Immature natural killer cell (primary cell): ENCODE measurements around the gene FADS6. TPM values are rescaled to one million over a fixed set of nuclear protein-coding genes. Genes with fewer than 3 reads are reported as not detected.

Experiments used
- DNase-seq, 3 donors: peaks; one replicate each; pipeline ENCODE4 v3.0.0; 2022; ENCODE audit warnings: mixed read lengths in 1 of 3
- H3K27ac Mint-ChIP-seq, 6 donors: one replicate each; pipeline ENCODE4 v1.8.0; 2020; ENCODE audit warnings: mixed read lengths in 6 of 6, mild to moderate bottlenecking in 5 of 6, inconsistent platforms in 4 of 6, moderate library complexity in 3 of 6
- H3K27me3 Mint-ChIP-seq, 3 donors: one replicate each; pipeline ENCODE4 v1.8.0; 2020 to 2021; ENCODE audit warnings: low read depth in 3 of 3, mild to moderate bottlenecking in 3 of 3, mixed read lengths in 3 of 3, moderate library complexity in 3 of 3, inconsistent platforms in 1 of 3
- H3K36me3 Mint-ChIP-seq, 3 donors: one replicate each; pipeline ENCODE4 v1.8.0; 2020; ENCODE audit warnings: mixed read lengths in 3 of 3, inconsistent platforms in 2 of 3, mild to moderate bottlenecking in 2 of 3
- H3K4me1 Mint-ChIP-seq, 2 donors: one replicate each; pipeline ENCODE4 v1.8.0; 2020; ENCODE audit warnings: inconsistent platforms in 2 of 2, mild to moderate bottlenecking in 2 of 2, mixed read lengths in 2 of 2, moderate library complexity in 1 of 2
- H3K4me3 Mint-ChIP-seq, 5 donors: one replicate each; pipeline ENCODE4 v1.8.0; 2020; ENCODE audit warnings: mild to moderate bottlenecking in 5 of 5, mixed read lengths in 5 of 5, inconsistent platforms in 3 of 5, moderate library complexity in 3 of 5
- H3K9me3 Mint-ChIP-seq, 6 donors: one replicate each; pipeline ENCODE4 v1.8.0; 2020; ENCODE audit warnings: mild to moderate bottlenecking in 6 of 6, mixed read lengths in 6 of 6, inconsistent platforms in 4 of 6, moderate library complexity in 3 of 6
- polyA plus RNA-seq, 3 donors: library from polyadenylated mRNA; unstranded; fragments of 300-500 nt; fragmentation: Illumina TruSeq; gene quantifications; one replicate each; pipeline ENCODE4 v1.2.3, GENCODE V29; 2021

The FADS6 gene
- polyA plus RNA-seq, 3 donors from 2014 or later: not detected

- DNase-seq: no peak
- Mint-ChIP-seq H3K27ac (no peak within 1 kb of the TSS), H3K27me3 (peaks cover 16 to 29% (median 18%) of the 10 kb centered on the region in 3 donors)
These were observed 31.0 kb upstream of the FADS6 start, which contains the start of gene OTOP2 for GRCh38 chr17:74924250-74924948. OTOP2 (plus strand) TSS chr17:74924273; CDS start chr17:74924633, 360 bp downstream.

GRCh38 chr17:74923538-74924249 lies 30.3 kb upstream of the FADS6 start:
- no peaks in the 10 kb centered on the region for H3K36me3 Mint-ChIP-seq
- peak; percentile 60 to 65 (median 62) for DNase-seq
- H3K9me3 Mint-ChIP-seq: no peaks in the 10 kb centered on the region
- peak overlapping the region; percentile 24 to 71 (median 67) for H3K4me3 Mint-ChIP-seq
- peaks cover 19 to 29% (median 21%) of the 10 kb centered on the region in 3 donors for H3K27me3 Mint-ChIP-seq
- peaks cover 0 to 8% of the 10 kb centered on the region in 2 donors for H3K4me1 Mint-ChIP-seq
- no peak overlapping the region for H3K27ac Mint-ChIP-seq

More at GRCh38 chr17:74924250-74924948, 31.0 kb upstream of the FADS6 start, which contains the start of gene OTOP2:
- Mint-ChIP-seq H3K36me3 (no peaks in the 10 kb centered on the region), H3K9me3 (no peaks in the 10 kb centered on the region), H3K4me1 (peaks cover 0 to 8% of the 10 kb centered on the region in 2 donors), H3K4me3 (peak within 1 kb of the TSS; percentile 33 to 71 (median 67))

GRCh38 chr17:74922694-74923537 lies 29.5 kb upstream of the FADS6 start, which contains the start of gene USH1G:
USH1G (minus strand) TSS chr17:74923255; CDS start chr17:74923073, 182 bp downstream.
- peaks cover 18 to 27% (median 21%) of the 10 kb centered on the region in 3 donors for H3K27me3 Mint-ChIP-seq
- H3K4me3 Mint-ChIP-seq: peak within 1 kb of the TSS; percentile 53 to 71 (median 67)
- H3K9me3 Mint-ChIP-seq: no peaks in the 10 kb centered on the region
- peak in 2 of 3 donors; percentile 11 to 30 for DNase-seq
- peaks cover 0 to 8% of the 10 kb centered on the region in 2 donors for H3K4me1 Mint-ChIP-seq
- H3K36me3 Mint-ChIP-seq: no peaks in the 10 kb centered on the region
- peak within 1 kb of the TSS in 1 of 6 donors; percentile 64 for H3K27ac Mint-ChIP-seq

GRCh38 chr17:74922172-74922571 lies 28.7 kb upstream of the FADS6 start:
- DNase-seq: no peak
- Mint-ChIP-seq H3K27ac (no peak overlapping the region), H3K4me3 (peak overlapping the region in 4 of 5 donors; percentile 32 to 58 (median 50)), H3K36me3 (no peaks in the 10 kb centered on the region), H3K9me3 (no peaks in the 10 kb centered on the region), H3K27me3 (peaks cover 18 to 23% (median 21%) of the 10 kb centered on the region in 3 donors), H3K4me1 (peaks cover 0 to 8% of the 10 kb centered on the region in 2 donors)

- peaks cover 20 to 23% (median 21%) of the 10 kb centered on the region in 3 donors for H3K27me3 Mint-ChIP-seq
- H3K4me3 Mint-ChIP-seq: no peak overlapping the region
- no peak overlapping the region for H3K27ac Mint-ChIP-seq
These were observed 28.3 kb upstream of the FADS6 start for GRCh38 chr17:74921769-74922168.

GRCh38 chr17:74921026-74921681 lies 27.7 kb upstream of the FADS6 start:
- DNase-seq: no peak
- Mint-ChIP-seq H3K36me3 (no peaks in the 10 kb centered on the region), H3K27me3 (peaks cover 19 to 21% (median 20%) of the 10 kb centered on the region in 3 donors), H3K9me3 (no peaks in the 10 kb centered on the region), H3K4me3 (no peak overlapping the region), H3K4me1 (peaks cover 0 to 8% of the 10 kb centered on the region in 2 donors), H3K27ac (no peak overlapping the region)

More at GRCh38 chr17:74921769-74922168, 28.3 kb upstream of the FADS6 start:
- Mint-ChIP-seq H3K9me3 (no peaks in the 10 kb centered on the region), H3K4me1 (peaks cover 0 to 8% of the 10 kb centered on the region in 2 donors), H3K36me3 (no peaks in the 10 kb centered on the region)
- DNase-seq: no peak

- Mint-ChIP-seq H3K27ac (no peak overlapping the region), H3K4me3 (no peak overlapping the region), H3K9me3 (no peaks in the 10 kb centered on the region), H3K27me3 (peaks cover 17 to 20% (median 20%) of the 10 kb centered on the region in 3 donors), H3K4me1 (peaks cover 0 to 8% of the 10 kb centered on the region in 2 donors), H3K36me3 (no peaks in the 10 kb centered on the region)
- no peak for DNase-seq
These were observed 27.2 kb upstream of the FADS6 start for GRCh38 chr17:74920642-74921025.

- Mint-ChIP-seq H3K9me3 (no peaks in the 10 kb centered on the region), H3K27ac (no peak overlapping the region), H3K27me3 (peaks cover 13 to 18% (median 17%) of the 10 kb centered on the region in 3 donors), H3K4me1 (peaks cover 0 to 8% of the 10 kb centered on the region in 2 donors), H3K4me3 (no peak overlapping the region), H3K36me3 (no peaks in the 10 kb centered on the region)
- DNase-seq: no peak
These were observed 26.8 kb upstream of the FADS6 start for GRCh38 chr17:74920306-74920620.

- Mint-ChIP-seq H3K27ac (no peak overlapping the region), H3K4me1 (peaks cover 0 to 8% of the 10 kb centered on the region in 2 donors), H3K9me3 (no peaks in the 10 kb centered on the region), H3K27me3 (peaks cover 11 to 15% (median 13%) of the 10 kb centered on the region in 3 donors), H3K36me3 (no peaks in the 10 kb centered on the region), H3K4me3 (no peak overlapping the region)
- DNase-seq: no peak
These were observed 26.2 kb upstream of the FADS6 start for GRCh38 chr17:74919440-74920305.

- Mint-ChIP-seq H3K4me3 (no peak overlapping the region), H3K9me3 (no peaks in the 10 kb centered on the region), H3K4me1 (peaks cover 0 to 6% of the 10 kb centered on the region in 2 donors), H3K27ac (no peak overlapping the region), H3K36me3 (no peaks in the 10 kb centered on the region), H3K27me3 (peaks cover 9 to 13% (median 11%) of the 10 kb centered on the region in 3 donors)
- no peak for DNase-seq
These were observed 25.5 kb upstream of the FADS6 start for GRCh38 chr17:74918906-74919305.

GRCh38 chr17:74917430-74917829 lies 24.0 kb upstream of the FADS6 start:
- DNase-seq: no peak
- H3K4me3 Mint-ChIP-seq: no peak overlapping the region
- H3K4me1 Mint-ChIP-seq: peaks cover 0 to under 1% of the 10 kb centered on the region in 2 donors
- H3K27me3 Mint-ChIP-seq: peaks cover 8 to 9% (median 9%) of the 10 kb centered on the region in 3 donors
- H3K9me3 Mint-ChIP-seq: no peaks in the 10 kb centered on the region
- H3K27ac Mint-ChIP-seq: no peak overlapping the region
- no peaks in the 10 kb centered on the region for H3K36me3 Mint-ChIP-seq

- H3K4me3 Mint-ChIP-seq: no peak overlapping the region
- no peaks in the 10 kb centered on the region for H3K9me3 Mint-ChIP-seq
- H3K27ac Mint-ChIP-seq: no peak overlapping the region
- no peak for DNase-seq
- H3K4me1 Mint-ChIP-seq: no peaks in the 10 kb centered on the region
- H3K36me3 Mint-ChIP-seq: no peaks in the 10 kb centered on the region
- H3K27me3 Mint-ChIP-seq: peaks cover 6 to 9% (median 9%) of the 10 kb centered on the region in 3 donors
These were observed 23.4 kb upstream of the FADS6 start for GRCh38 chr17:74916851-74917199.
